ENCODE results near the gene HDAC4.
A peak's percentile ranks its signal among the peaks of the same experiment; 100 is the strongest.

The HDAC4 gene

GRCh38 chr2:239383759-239384156, 17.1 kb downstream of the HDAC4 start:
- no peak for DNase-seq (ENCODE audit: low spot score)

DNA sequence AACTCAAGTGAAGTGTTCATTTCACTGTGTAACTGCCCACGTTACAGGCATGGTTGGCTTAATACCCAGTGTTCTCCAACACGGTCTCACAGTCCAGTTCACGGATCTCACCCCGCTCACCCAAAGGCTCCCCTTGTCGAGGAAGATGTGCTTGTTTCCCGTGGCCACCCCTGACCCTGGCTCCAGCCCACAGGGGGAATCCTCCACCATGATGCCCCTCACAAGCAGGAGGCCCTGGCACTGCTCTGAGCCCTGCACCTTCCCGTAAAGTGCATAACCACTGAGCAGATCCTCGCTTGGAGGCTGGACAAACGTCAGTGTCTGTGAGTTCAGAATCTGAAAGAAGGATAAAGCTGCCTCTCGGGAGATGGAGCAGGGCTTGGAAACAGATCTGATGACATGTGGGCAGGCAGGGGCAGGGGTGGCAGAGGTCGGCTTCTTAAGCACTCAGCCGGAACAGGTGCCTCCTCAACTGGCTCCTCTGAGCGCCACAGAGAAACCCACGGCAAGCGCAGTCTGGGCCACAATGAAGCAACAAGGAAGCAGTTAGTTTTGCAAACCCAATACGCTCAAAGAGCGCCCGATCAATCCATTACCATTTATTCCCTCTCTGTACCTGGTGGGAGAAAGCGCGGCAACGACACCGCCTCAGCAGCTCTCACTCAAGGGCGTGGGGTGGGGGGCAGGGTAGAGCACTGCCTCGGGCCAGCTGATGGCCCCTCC, 17.6 kb downstream of the HDAC4 start:
- no peak for DNase-seq (ENCODE audit: low spot score)

- DNase-seq (ENCODE audit: low spot score): no peak
Measured at GRCh38 chr2:239382384-239382880, 18.4 kb downstream of the HDAC4 start.

- peak; percentile 62 for DNase-seq (ENCODE audit: low spot score)
Measured at GRCh38 chr2:239381709-239382134, 19.1 kb downstream of the HDAC4 start.

DNA sequence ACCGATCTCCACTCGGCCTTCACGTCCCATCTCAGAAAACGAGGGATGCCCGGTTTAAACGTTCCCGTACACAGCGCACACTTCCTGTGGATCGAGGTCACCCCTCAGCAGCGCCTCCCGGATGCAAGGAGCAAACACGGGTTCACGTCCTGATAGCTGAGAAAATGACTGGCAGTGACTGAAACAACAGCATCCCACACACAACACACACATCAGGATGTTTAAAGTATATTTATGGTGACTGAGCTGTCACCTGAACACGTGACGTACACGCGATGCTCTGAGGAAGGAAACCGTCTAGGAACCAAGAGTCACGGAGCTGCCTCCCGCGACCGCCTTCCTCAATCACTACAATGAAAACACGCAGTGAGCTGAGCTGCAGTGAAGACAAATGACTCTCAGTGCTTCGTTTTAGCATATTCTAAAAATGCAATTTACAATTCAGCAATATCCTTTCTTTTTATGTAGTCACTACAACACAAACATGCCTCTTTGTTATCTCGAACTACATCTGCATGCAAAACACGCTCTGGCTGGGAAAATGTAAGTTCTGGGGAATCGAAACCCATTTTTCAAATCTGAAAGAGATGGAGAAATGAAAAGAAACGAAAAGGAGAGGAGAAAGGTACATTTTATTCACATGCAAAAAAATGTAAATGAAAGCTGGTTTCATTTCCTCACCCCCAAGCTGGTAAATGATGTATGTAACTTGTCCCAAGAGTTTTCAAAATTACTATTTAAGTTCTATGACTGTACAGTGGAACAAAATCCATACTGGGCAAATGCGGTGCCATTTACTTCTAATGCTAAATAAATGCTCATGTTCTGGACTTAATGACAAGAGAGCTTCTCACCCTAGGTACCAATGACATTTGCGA, 19.8 kb downstream of the HDAC4 start:
- DNase-seq (ENCODE audit: low spot score): peak; percentile 79

GRCh38 chr2:239379641-239380170, 21.1 kb downstream of the HDAC4 start:
- no peak for DNase-seq (ENCODE audit: low spot score)

DNA sequence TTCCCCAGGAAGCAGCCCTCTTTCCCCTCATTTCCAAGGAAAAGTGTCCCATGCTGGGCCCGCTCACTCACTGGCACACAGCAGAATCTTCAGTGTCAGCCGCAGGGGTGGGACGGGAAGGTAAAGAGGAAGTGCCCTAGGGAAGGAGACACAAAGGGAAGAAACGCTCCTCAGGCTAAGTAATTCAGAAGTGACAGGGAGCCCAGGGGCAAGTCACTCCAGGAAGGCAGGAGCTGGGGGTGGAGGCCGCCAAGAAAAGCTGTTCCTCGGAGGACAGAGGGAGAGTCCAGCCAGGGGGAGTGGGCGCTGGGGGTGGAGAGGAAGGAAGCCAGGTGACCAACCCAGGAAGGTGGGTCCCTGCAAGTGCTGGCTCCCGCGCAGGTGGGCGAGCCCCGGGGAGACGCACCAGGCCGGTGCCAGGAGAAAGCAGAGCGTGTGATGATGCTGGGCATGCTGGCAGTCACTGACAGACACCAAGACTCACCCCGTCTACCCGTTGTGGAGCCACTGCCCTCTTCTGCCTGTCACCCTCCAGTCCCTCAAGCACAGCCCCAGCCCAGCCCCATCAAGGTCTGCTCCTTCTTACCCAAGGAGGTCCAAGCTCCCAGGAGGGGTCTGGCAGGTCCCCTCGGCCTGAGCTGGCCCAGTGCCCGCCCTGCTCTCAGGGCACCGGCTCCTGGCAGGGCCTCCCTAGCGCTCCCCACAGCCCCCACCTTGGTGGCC, 21.7 kb downstream of the HDAC4 start:
- no peak for DNase-seq (ENCODE audit: low spot score)

GRCh38 chr2:239378021-239378917, 22.6 kb downstream of the HDAC4 start:
- no peak for DNase-seq (ENCODE audit: low spot score)

DNA sequence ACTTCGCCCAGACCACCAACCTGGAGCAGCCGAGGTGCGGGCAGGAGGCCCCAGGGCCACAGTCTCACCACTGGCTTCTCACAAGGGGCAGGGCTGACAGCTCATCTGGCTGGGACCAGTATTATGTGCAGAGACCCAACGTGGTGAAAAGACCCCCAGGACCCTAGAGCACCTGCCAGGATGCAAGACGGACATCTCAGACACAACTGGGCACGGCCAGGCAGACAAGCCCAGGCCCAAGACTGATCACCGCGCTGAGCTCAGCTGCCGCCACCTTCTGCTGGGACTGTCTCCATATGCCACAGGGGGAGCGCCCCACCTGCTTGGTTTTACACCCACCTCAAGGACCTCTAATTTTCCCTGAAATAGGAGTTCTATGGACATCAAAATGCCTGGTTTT, 23.2 kb downstream of the HDAC4 start:
- no peak for DNase-seq (ENCODE audit: low spot score)

DNA sequence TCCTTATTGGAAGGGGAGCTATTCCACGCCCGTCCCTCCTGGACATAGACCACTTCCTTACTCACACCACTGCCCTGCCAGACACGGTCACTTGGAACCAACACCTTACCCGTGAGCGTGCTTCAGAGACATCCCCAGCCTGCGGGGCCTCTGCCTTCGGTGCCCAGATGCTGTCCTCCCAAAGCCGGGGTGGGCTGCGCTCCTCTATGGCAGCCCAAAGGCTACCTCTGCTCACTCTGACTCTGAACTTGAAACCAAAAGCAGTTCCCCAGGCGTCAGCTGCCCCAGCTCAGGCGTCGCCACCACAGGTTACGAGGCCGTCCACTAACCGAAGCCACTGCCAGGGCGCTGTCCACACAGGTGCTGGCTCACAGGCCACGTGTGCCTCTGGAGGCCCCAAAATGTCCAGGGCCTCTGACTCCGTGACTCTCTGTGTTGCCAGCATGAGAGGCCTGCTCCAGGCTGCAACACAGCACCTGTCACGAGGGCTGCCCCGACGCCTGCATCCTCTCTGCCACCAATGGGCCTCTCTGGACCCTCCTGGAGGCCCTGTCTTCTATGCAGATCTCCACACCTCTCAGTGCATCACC, 23.8 kb downstream of the HDAC4 start:
- DNase-seq (ENCODE audit: low spot score): no peak

GRCh38 chr2:239376351-239376750, 24.5 kb downstream of the HDAC4 start:
- no peak for DNase-seq (ENCODE audit: low spot score)

- no peak for DNase-seq (ENCODE audit: low spot score)
Measured at GRCh38 chr2:239375278-239376061, 25.4 kb downstream of the HDAC4 start.

GRCh38 chr2:239374896-239375277, 25.9 kb downstream of the HDAC4 start:
- no peak for DNase-seq (ENCODE audit: low spot score)

DNA sequence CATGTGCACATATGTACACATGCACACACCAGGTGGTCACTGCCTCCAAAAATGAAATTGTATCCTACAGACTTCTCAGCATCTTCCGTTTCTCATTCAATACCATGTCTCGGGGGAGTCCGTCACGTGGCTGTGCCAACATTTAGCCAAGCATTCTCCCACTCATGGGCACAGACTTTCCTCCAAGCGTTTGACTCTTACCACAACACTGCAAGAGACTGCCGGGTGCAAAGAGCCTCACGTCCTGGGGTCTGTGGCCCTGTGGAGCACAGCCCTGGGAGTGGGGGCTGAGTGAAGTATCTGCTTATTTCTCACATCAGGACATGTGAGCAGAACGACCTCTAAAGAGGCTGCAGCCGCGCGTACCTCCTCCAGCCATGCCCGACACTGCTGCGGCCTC, 28.0 kb downstream of the HDAC4 start:
- DNase-seq (ENCODE audit: low spot score): no peak

GRCh38 chr2:239371726-239372686, 28.8 kb downstream of the HDAC4 start:
- DNase-seq (ENCODE audit: low spot score): no peak

- no peak for DNase-seq (ENCODE audit: low spot score)
Measured at GRCh38 chr2:239370876-239371725, 29.7 kb downstream of the HDAC4 start.

- no peak for DNase-seq (ENCODE audit: low spot score)
Measured at GRCh38 chr2:239370403-239370802, 30.4 kb downstream of the HDAC4 start.
